GM12872 (cell line): Measurements from ENCODE around the gene KLHL13.

Source experiments
- TF ChIP-seq, protein P1 (sequence below): IDR thresholded peaks from 3 replicates; pipeline ENCODE4 v1.5.1; 2011; ENCODE audit warnings: low read depth, mild to moderate bottlenecking, low read length, moderate library complexity; ENCODE audit not compliant: insufficient read depth

The KLHL13 gene

DNA sequence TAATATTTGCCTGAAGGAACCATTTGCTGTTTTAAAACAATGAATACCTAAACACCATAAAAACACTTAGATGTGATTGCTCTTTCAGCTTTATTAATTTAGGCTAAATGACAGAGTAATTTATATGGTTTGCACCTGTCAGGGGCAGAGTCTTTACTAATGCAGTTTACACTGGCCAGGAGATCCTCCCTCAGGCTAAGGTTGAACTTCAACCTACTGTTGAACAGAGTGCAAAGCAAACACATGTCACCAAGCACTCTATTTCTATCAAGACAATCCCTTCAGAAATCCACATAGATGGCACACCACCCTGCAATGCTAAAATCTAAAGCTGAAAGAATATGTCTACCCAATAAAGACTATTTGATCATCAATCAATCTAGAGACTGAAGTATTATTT lies 147.3 kb downstream of the KLHL13 start:
- TF ChIP-seq, protein P1, sequence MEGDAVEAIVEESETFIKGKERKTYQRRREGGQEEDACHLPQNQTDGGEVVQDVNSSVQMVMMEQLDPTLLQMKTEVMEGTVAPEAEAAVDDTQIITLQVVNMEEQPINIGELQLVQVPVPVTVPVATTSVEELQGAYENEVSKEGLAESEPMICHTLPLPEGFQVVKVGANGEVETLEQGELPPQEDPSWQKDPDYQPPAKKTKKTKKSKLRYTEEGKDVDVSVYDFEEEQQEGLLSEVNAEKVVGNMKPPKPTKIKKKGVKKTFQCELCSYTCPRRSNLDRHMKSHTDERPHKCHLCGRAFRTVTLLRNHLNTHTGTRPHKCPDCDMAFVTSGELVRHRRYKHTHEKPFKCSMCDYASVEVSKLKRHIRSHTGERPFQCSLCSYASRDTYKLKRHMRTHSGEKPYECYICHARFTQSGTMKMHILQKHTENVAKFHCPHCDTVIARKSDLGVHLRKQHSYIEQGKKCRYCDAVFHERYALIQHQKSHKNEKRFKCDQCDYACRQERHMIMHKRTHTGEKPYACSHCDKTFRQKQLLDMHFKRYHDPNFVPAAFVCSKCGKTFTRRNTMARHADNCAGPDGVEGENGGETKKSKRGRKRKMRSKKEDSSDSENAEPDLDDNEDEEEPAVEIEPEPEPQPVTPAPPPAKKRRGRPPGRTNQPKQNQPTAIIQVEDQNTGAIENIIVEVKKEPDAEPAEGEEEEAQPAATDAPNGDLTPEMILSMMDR: no peak

DNA sequence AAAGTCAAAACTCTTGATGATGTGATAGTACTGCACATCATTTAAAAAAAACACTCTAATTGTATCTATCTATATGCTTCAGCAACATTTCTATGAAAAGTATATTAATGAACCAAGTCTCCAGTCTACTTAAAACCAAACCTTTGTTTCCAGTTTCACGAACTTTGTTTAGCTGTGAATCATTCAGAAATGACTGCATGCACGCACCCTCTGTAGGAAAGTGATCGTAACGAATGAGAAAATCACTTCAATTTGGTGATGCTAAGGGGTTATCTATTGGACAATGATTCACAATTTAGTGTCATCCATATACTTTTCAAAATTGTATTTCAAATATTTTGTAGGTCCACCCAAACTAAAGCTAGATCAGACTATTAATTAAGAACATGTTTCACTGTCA lies 157.6 kb downstream of the KLHL13 start:
- TF ChIP-seq, protein P1: no peak

DNA sequence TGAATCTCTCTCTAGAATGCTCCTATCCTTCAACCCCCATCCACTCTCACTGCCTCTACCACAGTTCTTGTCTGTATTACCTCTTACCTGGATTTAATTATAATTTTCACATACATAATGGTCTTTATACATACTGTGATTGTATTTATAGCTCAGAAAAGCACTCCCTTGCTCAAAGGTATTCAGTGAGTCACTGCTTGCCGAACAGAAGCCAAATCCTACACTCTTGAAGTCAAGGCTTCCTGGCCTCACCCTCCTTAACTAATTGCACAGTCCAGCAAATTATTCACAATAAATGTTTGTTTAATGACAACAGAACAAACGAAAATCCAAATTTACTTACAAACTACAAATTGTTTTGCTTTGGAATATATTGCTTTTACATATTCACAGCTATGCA lies 159.5 kb downstream of the KLHL13 start:
- TF ChIP-seq, protein P1: no peak

DNA sequence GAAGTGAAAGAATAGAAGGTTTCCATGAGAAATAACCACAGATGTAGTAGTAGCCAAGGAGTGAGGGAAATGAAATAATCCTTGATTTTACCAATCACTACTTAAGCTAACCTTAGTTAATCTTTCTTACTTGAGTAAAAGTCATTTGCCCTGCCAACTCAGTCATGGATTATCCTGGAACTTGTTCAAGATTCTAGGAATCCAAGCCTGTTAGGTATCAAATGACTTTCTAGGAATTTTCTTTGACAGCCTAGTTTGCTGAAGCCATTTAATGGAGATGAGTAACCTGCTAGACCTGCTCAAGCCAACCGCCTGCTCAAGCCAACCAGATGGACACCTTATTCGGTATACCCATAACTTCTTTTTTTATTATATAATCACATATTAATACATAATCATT lies 180.5 kb downstream of the KLHL13 start:
- TF ChIP-seq, protein P1: no peak

DNA sequence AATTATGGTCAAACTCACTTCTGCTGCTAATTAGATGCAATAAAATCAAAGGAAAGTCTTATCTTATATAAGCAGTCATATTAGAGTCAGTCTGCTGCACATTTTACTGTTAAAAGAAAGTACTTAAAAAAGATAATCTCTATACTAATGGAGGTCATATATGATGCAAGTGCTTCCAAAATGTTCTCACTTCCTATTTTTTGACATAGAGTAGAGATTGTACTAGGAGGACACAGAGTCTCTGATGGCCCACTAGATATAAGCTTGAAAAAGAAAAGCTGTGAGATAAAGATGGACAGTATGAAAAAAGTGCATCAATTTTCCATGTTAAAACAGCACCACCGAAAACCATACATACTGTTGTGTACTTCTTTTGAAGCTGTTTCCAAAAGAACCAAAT lies 196.9 kb downstream of the KLHL13 start:
- TF ChIP-seq, protein P1: no peak

DNA sequence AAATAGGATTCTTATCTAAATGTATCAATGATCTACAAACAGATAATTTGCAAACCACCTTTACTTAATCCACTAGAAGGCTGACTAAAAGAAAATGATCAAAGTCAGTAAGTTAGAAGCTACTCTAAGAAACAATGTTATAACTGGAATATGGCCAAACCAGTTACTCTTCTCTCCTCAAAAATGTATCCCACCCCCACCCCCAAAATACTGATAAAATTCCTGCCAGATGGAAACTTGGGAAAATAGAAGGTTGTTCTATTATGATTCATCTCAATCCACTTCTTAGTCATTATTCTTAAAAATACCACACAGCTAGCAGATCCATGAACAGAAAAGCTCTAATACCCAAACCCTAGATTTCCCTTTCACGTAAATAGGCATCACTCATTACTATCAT lies 206.4 kb downstream of the KLHL13 start:
- TF ChIP-seq, protein P1: no peak

DNA sequence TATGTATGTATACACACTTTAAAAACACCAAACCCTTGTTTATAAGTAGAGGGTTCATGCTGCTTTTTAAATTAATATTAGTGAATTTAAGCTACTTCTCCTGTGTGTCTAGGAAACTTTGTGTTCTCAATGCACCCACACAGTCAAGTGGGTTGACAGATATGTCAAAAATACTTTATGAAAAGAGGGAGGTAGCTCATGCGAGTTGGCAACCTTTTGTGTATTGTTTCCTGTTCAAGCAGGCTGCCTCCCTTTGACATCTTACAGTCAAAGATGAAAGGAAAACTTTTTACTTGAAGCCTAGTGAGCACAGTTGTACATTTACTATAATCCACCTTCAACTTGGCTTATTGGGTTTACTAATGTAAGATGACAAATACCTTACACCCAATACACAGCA lies 218.4 kb downstream of the KLHL13 start:
- TF ChIP-seq, protein P1: no peak

DNA sequence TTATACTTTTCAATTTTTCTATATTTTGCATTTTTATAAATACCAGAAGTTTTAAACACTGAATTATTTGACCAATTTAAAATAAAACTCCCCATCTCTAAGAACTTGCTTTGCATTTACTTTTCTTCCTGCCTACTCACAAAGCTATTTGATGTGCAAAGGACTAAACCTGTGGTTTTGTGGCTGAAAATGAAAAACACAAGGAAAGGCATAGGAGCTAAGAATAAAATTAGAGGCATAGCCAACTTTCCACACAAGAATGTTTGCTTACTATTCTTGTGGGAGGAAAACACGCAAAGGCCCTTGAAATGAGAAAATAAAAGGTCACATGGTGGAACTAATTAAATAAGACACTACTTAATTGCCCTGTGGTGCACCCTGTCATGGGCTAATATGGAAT lies 221.2 kb downstream of the KLHL13 start:
- TF ChIP-seq, protein P1: no peak
